Omental fat pad (tissue), 4 donors: Measurements from ENCODE around the gene ITGA3. TPM values are rescaled to one million over a fixed set of nuclear protein-coding genes. Genes with fewer than 3 reads are reported as not detected.

ENCODE experiments used
- ATAC-seq: fragments of 150-250 bp; one replicate; pipeline ENCODE4 v1.9.1; 2016; ENCODE audit warnings: mild to moderate bottlenecking, moderate library complexity; ENCODE audit not compliant: low FRiP score
- DNase-seq: peaks from one replicate; pipeline ENCODE4 v3.0.0-alpha.2; 2019; ENCODE audit warnings: low spot score
- CTCF ChIP-seq, 3 donors: fragments of 450-650 bp; IDR thresholded peaks; one replicate each; pipeline ENCODE4 v1.5.1; 2016 to 2017; ENCODE audit warnings: antibody characterized with exemption in 3 of 3, mild to moderate bottlenecking in 3 of 3, moderate library complexity in 2 of 3
- total RNA-seq, 4 donors: library from RNA; depleted of rRNA; stranded (reverse); fragments of >200 nt; gene quantifications; one replicate each; pipeline ENCODE4 v1.1.0, GENCODE V29; 2016

ITGA3 gene
- total RNA-seq, 4 donors from 2014 or later = 28.5 to 99.8 (median 41.2) TPM

DNA sequence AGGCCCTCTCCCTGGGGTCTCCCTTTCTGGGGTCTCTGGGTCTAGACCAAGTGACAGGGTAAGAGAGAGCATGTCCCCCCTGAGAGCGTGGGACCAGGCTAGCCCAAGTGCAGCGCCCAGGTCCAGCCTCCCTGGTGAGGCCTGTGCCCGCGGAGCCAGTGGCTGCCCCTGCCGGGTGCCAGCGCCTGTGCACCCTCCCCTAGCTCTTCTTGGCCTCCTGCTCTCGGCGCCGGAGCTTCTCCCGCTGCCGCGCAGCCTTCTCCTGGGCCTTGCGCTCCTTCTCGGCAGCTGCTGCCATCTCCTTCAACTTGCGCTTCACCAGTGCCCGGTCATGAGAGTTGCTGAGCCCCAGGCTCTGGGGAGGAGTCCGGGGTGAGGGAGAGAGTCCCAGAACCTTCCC lies 56.8 kb downstream of the ITGA3 start:
- DNase-seq = no peak
- no peak for TF ChIP-seq CTCF (IDR thresholded peaks at IDR 0.05)
- no peak for ATAC-seq

- no peak for TF ChIP-seq CTCF (IDR thresholded peaks at IDR 0.05)
- ATAC-seq = no peak
- DNase-seq = no peak
Measured at GRCh38 chr17:50113624-50114320, 57.9 kb downstream of the ITGA3 start.

GRCh38 chr17:50114401-50114800 lies 58.5 kb downstream of the ITGA3 start:
- no peak for ATAC-seq
- TF ChIP-seq CTCF (IDR thresholded peaks at IDR 0.05) = no peak
- no peak for DNase-seq

- DNase-seq (no peak), ATAC-seq (no peak)
- TF ChIP-seq CTCF (IDR thresholded peaks at IDR 0.05) = no peak
Measured at GRCh38 chr17:50114849-50115357, 59.0 kb downstream of the ITGA3 start.

GRCh38 chr17:50115756-50116155 lies 59.8 kb downstream of the ITGA3 start:
- no peak for TF ChIP-seq CTCF (IDR thresholded peaks at IDR 0.05)
- DNase-seq (no peak), ATAC-seq (no peak)

GRCh38 chr17:50117202-50118051 lies 61.5 kb downstream of the ITGA3 start:
- TF ChIP-seq CTCF (IDR thresholded peaks at IDR 0.05) = peak in 1 of 3 donors; percentile 14
- no peak for DNase-seq
- ATAC-seq = peak; percentile 73
